ENCODE results near the gene MT1A.

- peak; percentile 36 for TF ChIP-seq CTCF (IDR thresholded peaks at IDR 0.05; ENCODE audit: low read length)
- TF ChIP-seq EZH2 (optimal IDR thresholded peaks at IDR 0.05; ENCODE audit: low read depth, low read length): no peak
- TF ChIP-seq EZH2phosphoT487 (IDR thresholded peaks at IDR 0.05; ENCODE audit: low read length): no peak
These were observed 4.8 kb downstream of the MT1A start for GRCh38 chr16:56643080-56643778.

All from MM.1S (cell line).